ENCODE measurements around the gene LRCH4. TPM values are rescaled to one million over a fixed set of nuclear protein-coding genes. Genes with fewer than 3 reads are reported as not detected.

LRCH4 gene, protein sequence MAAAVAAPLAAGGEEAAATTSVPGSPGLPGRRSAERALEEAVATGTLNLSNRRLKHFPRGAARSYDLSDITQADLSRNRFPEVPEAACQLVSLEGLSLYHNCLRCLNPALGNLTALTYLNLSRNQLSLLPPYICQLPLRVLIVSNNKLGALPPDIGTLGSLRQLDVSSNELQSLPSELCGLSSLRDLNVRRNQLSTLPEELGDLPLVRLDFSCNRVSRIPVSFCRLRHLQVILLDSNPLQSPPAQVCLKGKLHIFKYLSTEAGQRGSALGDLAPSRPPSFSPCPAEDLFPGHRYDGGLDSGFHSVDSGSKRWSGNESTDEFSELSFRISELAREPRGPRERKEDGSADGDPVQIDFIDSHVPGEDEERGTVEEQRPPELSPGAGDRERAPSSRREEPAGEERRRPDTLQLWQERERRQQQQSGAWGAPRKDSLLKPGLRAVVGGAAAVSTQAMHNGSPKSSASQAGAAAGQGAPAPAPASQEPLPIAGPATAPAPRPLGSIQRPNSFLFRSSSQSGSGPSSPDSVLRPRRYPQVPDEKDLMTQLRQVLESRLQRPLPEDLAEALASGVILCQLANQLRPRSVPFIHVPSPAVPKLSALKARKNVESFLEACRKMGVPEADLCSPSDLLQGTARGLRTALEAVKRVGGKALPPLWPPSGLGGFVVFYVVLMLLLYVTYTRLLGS
- total RNA-seq, result 30.4 and 38.0 TPM in 2 replicates

DNA sequence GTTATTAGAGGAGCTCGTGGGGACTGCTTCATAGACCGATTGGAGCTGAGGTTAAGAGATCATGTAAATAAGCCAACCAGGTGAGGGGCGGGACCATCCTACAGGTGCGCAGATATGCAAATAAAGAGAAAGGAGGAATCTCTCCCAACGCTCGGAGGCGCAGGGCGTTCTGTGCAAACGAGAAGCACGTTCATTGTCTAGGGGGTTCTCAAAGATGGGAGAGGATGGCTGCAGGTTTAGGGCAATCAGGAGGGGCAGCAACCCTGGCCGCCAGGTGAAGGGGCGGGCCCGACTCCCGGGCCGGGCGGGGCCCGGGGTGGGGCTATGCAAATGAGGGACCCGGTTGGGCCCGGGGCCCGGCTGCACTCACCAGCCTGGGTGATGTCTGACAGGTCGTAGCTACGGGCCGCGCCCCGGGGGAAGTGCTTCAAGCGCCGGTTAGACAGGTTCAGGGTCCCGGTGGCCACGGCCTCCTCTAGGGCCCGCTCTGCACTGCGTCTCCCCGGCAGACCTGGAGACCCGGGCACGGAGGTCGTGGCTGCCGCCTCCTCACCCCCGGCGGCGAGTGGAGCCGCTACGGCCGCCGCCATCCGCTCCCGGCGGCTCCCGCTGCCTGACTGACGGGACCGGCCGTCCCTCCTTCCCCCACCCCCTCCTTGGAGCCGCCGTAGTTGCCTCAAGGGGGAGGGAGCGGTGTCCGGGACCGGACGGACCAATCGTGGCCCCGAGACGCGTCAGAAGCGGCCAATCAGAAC, at the start of gene LRCH4:
LRCH4 (minus strand) TSS at position 619 of the 755 bp plus-strand sequence; CDS start at position 590, 29 bp downstream.

DNA sequence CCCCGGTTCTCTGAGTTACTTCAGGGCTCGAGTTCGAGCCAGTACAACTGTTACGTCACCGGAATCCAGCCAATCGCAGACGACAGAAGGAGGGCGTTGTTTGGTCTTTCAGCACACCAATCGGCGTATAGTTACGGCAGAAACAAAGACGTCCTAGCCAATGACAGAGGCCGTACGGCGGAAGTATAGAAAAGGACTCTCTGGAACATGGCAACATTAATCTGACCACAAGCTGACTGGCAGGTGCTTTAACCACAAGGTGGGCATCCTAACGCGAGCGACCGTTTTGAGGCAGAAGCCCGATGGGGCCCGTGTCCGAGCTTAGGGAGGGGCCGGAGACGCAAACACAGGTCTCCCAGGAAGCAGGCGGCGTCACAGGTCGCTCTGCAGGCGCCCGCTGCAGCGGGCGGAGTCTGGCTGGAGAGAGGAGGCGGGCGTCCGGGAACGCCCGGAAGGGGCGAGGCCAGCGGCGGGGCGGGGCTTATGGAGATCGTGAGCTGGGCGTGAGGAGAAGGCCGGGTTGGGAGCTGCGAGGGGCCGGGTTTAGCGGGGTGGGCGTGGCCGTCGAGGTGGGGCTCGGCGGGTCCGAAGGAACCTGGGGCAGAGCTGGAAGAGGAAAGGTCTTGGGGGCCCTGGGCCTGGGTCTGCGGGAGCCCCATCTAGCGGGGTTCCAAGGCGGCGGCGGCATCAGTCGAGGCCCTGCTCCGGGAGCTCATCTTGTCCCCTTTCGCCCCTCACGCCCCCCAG, 26.2 kb upstream of the LRCH4 start, which contains the start of gene MOSPD3:
MOSPD3 (plus strand) TSS at position 558 of the 747 bp plus-strand sequence. CDS start 252 bp downstream, outside the sequence.

DNA sequence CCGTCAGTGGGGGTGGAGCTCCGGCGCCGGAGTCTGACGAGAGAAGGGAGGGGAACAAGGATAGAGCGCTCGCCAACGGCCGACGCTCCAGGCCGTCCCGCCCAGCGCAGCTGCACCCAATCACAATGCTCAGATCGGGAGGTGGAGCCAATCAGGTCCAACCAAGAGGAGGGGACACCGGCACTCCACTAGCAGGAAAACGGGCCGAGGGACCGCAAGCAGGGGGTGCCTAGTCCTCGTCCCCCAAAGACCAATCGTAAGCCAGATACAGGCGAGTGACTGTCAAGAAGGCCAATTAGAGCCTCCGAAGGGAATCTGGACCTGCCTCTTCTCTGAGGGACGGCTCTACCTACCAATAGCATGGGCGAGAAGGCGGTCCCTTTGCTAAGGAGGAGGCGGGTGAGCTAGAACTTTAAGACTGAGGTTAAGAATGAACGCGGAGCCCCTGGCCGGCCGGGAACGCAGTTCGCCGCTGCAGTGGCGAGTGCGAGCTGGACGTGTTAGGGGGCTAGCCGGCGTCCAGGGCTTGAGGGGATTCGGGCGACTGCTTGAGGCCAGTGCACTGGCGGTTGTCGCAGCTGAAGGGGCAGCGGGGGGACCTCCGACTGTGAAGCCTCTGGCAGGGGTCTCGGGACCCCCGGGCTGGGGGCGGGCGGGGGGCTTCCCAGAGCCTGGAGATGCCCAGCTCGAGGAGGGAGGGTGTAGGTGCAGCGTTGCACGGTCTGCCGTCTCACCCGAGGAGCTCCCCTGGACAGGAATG, 517 bp upstream of the LRCH4 start, which contains the start of gene FBXO24:
FBXO24 (plus strand) TSS at position 63 of the 760 bp plus-strand sequence; CDS start at position 361, 298 bp downstream.

DNA sequence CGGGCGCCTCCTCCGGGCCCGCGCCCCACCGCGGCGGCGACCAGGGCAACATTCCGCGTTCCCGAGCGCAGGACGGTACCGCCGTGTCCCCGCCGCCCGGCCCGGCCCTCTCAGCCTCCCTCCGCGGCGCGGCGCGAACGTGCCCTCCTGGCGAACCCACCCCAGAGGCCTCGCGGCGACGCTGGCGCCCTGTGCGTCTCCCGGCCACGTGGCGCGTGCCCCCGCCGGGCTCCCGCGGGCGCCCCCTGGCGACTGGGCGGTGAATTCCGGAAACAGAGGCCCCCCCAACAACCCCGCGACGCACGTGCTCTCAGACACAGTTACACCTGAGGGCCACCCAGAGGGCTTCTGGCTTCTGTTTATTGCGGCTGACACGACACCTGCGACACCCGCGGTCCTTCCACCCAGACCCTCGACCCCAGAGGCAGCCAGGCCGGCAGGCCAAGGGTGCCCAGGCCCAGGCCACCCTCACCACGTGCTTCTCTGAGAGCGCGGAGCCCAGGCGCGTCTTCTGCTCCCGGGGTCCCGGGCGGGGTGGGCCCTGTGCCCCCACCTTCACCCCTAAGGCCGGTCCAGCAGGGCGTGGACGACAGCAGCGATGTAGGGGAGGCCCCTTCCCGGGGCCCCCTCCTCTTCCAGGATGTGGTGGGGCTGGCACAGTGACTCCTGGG, 12.1 kb downstream of the LRCH4 start, which contains the start of gene SAP25:
SAP25 (minus strand) TSS at position 210 of the 671 bp plus-strand sequence; CDS start at position 52, 158 bp downstream.

GRCh38 chr7:100538654-100539435, 47.1 kb downstream of the LRCH4 start, which contains the start of gene AGFG2:
Gene AGFG2 (plus strand): TSS chr7:100539203. CDS start chr7:100539347, 144 bp downstream.

Other genes starting within 250 kb of the LRCH4 start
- gene PILRB, start 228.0 kb downstream of the LRCH4 start, total RNA-seq, result 14.1 and 18.6 TPM in 2 replicates
- not detected in 2 replicates for gene PILRA, start 212.6 kb downstream of the LRCH4 start, total RNA-seq
- gene ZCWPW1, start 157.4 kb downstream of the LRCH4 start, total RNA-seq, result 0.60 and 0.98 TPM in 2 replicates
- gene MEPCE, start 156.3 kb downstream of the LRCH4 start, total RNA-seq, result 38.4 and 42.4 TPM in 2 replicates
- 26.4 and 38.2 TPM in 2 replicates for gene PPP1R35, start 149.6 kb downstream of the LRCH4 start, total RNA-seq
- 0.87 and 3.4 TPM in 2 replicates for gene SPACDR, start 121.9 kb downstream of the LRCH4 start, total RNA-seq
- 62.0 and 63.5 TPM in 2 replicates for gene TSC22D4, start 106.9 kb downstream of the LRCH4 start, total RNA-seq
- gene NYAP1, start 102.2 kb downstream of the LRCH4 start, total RNA-seq, result 2.1 and 2.9 TPM in 2 replicates
- gene AGFG2, start 46.9 kb downstream of the LRCH4 start, total RNA-seq, result 46.2 and 49.0 TPM in 2 replicates
- not detected in 2 replicates for gene SAP25, start 12.2 kb downstream of the LRCH4 start, total RNA-seq
- gene FBXO24, start 199 bp upstream of the LRCH4 start, total RNA-seq, result 1.00 TPM in 1 of 2 replicates, not detected in the other
- 1.2 and 2.3 TPM in 2 replicates for gene PCOLCE, start 16.2 kb upstream of the LRCH4 start, total RNA-seq
- 13.2 and 16.8 TPM in 2 replicates for gene MOSPD3, start 26.4 kb upstream of the LRCH4 start, total RNA-seq
- under 0.01 and 0.44 TPM in 2 replicates for gene TFR2, start 55.4 kb upstream of the LRCH4 start, total RNA-seq
- gene ACTL6B, start 70.3 kb upstream of the LRCH4 start, total RNA-seq, result not detected in 2 replicates
- 266 and 289 TPM in 2 replicates for gene GNB2, start 87.6 kb upstream of the LRCH4 start, total RNA-seq
- gene GIGYF1, start 108.1 kb upstream of the LRCH4 start, total RNA-seq, result 12.0 and 14.1 TPM in 2 replicates
- gene POP7, start 120.0 kb upstream of the LRCH4 start, total RNA-seq, result 50.1 and 59.9 TPM in 2 replicates
- gene EPO, start 134.3 kb upstream of the LRCH4 start, total RNA-seq, result not detected in 2 replicates
- gene ZAN, start 147.5 kb upstream of the LRCH4 start, total RNA-seq, result not detected in 2 replicates
- 141 and 146 TPM in 2 replicates for gene EPHB4, start 241.4 kb upstream of the LRCH4 start, total RNA-seq

Measured in mammary microvascular endothelial cell (primary cell).